Thyroid gland (tissue), 4 donors: ENCODE data around the gene TFPI. TPM values are rescaled to one million over a fixed set of nuclear protein-coding genes. Genes with fewer than 3 reads are reported as not detected.

ENCODE experiments used
- DNase-seq, 2 donors: peaks; one replicate each; pipeline ENCODE4 v3.0.0-alpha.2; 2019
- H3K27ac ChIP-seq, 3 donors: fragments of 200-600 bp; sonication (generic); 1 replicate in 2 of 3; 2 replicates in 1 of 3; pipeline ENCODE4 v1.5.1; 2016 to 2019; ENCODE audit warnings: mild to moderate bottlenecking in 1 of 3, moderate library complexity in 1 of 3
- H3K27me3 ChIP-seq: fragments of 200-600 bp; sonication (generic); one replicate; pipeline ENCODE4 v1.5.1; 2019
- H3K36me3 ChIP-seq, 2 donors: fragments of 200-600 bp; sonication (generic); one replicate each; pipeline ENCODE4 v1.5.1; 2016 to 2019
- H3K4me1 ChIP-seq, 2 donors: fragments of 200-600 bp; sonication (generic); one replicate each; pipeline ENCODE4 v1.5.1; 2017 to 2019
- H3K4me3 ChIP-seq, 3 donors: fragments of 200-600 bp; sonication (generic); replicated peaks in 1 of 3; 1 replicate in 2 of 3; 2 replicates in 1 of 3; pipeline ENCODE4 v1.5.1; 2016; ENCODE audit warnings: mild to moderate bottlenecking in 1 of 3
- H3K9me3 ChIP-seq: fragments of 200-600 bp; sonication (generic); one replicate; pipeline ENCODE4 v1.5.1; 2017
- POLR2A ChIP-seq, 2 donors: fragments of 450-650 bp; IDR thresholded peaks; one replicate each; pipeline ENCODE4 v1.6.1; 2017; ENCODE audit warnings: antibody characterized with exemption in 2 of 2, mild to moderate bottlenecking in 2 of 2, moderate library complexity in 1 of 2
- WGBS, 2 donors: methylation state at CpG; one replicate each; pipeline ENCODE4 v1.1.5; 2017; 5-methylcytosine and 5-hydroxymethylcytosine counted together
- intact Hi-C: fragments of 100-400 bp; cut with DNase I; formaldehyde crosslinking; loops from one replicate; pipeline ENCODE4 v1.15.1; 2023
- total RNA-seq, 4 donors: library from RNA; depleted of rRNA; stranded (reverse); fragments of >200 nt; gene quantifications; one replicate each; pipeline ENCODE4 v1.2.3, GENCODE V29; 2016
- TF ChIP-seq, protein P1 (sequence below), 6 experiments: fragments of 200-600 bp in 3 of 6; fragments of 450-650 bp in 3 of 6; sonication (generic) in 3 of 6; IDR thresholded peaks; one replicate each; pipeline ENCODE4 v1.5.1; 2016 to 2019; ENCODE audit warnings: antibody characterized with exemption in 6 of 6, mild to moderate bottlenecking in 2 of 6, inconsistent platforms in 1 of 6, moderate library complexity in 1 of 6

TFPI gene
- total RNA-seq, 4 donors from 2014 or later = 56.7 to 208 (median 144) TPM

DNA sequence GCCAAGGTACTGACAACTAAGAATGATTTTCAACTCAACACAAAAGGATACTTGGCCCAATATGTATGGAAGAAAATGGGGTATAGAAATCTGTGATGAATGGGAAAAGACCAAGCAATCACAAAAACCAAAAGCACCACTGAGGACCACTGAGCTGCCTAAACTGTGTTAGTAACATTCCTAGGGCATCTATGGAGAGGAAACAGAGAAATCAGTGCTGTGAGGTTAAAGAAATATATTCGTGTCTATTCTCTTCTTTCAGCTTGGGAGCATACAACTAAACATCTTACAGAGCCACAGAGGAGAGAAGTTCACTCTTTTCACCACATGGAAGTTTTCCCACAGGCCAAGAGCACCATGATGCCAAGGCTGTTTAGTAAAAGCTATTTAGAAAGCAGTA is 58.9 kb downstream of the TFPI start:
- Histone ChIP-seq H3K9me3 (no peaks in the 10 kb centered on the region), H3K4me3 (no peak overlapping the region), H3K27me3 (no peaks in the 10 kb centered on the region), H3K27ac (no peak overlapping the region), H3K36me3 (peaks cover 0 to 2% of the 10 kb centered on the region in 2 donors), H3K4me1 (no peaks in the 10 kb centered on the region)
- intact Hi-C loops = loop anchor here (10.0 kb wide), 1 partner anchor 349 kb away; no protein-coding TSS in a partner anchor
- no peak for TF ChIP-seq POLR2A (IDR thresholded peaks at IDR 0.05)
- TF ChIP-seq, protein P1, sequence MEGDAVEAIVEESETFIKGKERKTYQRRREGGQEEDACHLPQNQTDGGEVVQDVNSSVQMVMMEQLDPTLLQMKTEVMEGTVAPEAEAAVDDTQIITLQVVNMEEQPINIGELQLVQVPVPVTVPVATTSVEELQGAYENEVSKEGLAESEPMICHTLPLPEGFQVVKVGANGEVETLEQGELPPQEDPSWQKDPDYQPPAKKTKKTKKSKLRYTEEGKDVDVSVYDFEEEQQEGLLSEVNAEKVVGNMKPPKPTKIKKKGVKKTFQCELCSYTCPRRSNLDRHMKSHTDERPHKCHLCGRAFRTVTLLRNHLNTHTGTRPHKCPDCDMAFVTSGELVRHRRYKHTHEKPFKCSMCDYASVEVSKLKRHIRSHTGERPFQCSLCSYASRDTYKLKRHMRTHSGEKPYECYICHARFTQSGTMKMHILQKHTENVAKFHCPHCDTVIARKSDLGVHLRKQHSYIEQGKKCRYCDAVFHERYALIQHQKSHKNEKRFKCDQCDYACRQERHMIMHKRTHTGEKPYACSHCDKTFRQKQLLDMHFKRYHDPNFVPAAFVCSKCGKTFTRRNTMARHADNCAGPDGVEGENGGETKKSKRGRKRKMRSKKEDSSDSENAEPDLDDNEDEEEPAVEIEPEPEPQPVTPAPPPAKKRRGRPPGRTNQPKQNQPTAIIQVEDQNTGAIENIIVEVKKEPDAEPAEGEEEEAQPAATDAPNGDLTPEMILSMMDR (IDR thresholded peaks at IDR 0.05) = no peak
- WGBS, 2 donors = 54 to 61% methylated on average over 1 of the region's 1 CpG
- DNase-seq = no peak

DNA sequence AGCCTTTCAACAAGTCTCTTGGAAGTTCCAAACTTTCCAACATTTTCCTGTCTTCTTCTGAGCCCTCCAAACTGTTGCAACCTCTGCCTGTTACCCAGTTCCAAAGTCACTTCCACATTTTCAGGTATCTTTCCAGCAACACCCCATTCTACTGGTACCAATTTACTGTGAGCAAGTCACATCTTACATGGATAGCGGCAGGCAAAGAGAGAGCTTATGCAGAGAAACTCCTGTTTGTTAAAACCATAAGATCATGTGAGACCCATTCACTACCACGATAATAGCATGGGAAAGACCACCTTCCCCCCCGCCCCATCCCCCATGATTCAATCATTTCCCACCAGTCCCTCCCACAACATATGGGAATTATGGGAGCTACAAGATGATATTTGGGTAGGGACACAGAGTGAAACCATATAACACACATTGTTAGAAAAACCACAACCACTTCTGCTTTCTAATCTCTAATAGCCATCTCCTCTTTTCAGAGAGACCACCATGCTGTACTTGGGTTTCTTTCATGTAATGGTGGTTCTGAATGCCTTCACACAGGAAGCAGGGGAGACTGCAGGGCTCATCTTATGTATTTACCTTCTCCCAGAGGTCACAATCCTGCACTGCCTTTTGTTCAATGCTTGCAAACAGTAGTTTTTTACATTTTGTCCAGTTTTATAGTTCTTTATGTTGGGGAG is 60.2 kb downstream of the TFPI start:
- intact Hi-C loops = loop anchor here (10.0 kb wide), 1 partner anchor 351 kb away; no protein-coding TSS in a partner anchor
- no peaks in the 10 kb centered on the region for H3K4me1 ChIP-seq
- H3K27me3 ChIP-seq = no peaks in the 10 kb centered on the region
- no peaks in the 10 kb centered on the region for H3K9me3 ChIP-seq
- H3K36me3 ChIP-seq = peaks cover 0 to 2% of the 10 kb centered on the region in 2 donors
- H3K27ac ChIP-seq = no peak overlapping the region
- WGBS, 2 donors = 91 to 94% methylated on average over 3 of the region's 3 CpGs
- DNase-seq = no peak
- H3K4me3 ChIP-seq = no peak overlapping the region
- TF ChIP-seq, protein P1 (IDR thresholded peaks at IDR 0.05) = no peak
- TF ChIP-seq POLR2A (IDR thresholded peaks at IDR 0.05) = no peak

DNA sequence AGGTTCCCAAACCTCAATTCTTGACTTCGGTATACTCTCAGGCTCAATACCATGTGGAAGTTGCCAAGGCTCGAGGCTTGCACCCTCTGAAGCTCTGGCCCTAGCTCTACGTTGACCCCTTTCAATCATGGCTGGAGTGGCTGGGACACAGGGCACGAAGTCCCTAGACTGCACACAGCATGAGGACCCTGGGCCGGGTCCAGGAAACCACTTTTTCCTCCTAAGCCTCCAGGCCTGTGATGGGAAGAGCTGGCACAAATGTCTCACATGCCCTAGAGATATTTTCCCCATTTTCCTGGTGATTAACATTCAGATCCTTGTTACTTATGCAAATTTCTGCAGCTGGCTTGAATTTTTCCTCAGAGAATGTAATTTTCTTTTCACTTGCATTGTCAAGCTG is 61.1 kb downstream of the TFPI start:
- 82 to 86% methylated on average over 4 to 5 of the region's 5 CpGs for WGBS, 2 donors
- no peaks in the 10 kb centered on the region for H3K4me1 ChIP-seq
- H3K36me3 ChIP-seq = peaks cover 0 to 2% of the 10 kb centered on the region in 2 donors
- intact Hi-C loops = loop anchor here (10.0 kb wide), 1 partner anchor 352 kb away; no protein-coding TSS in a partner anchor
- no peak overlapping the region for H3K4me3 ChIP-seq
- no peak overlapping the region for H3K27ac ChIP-seq
- H3K27me3 ChIP-seq = no peaks in the 10 kb centered on the region
- DNase-seq = no peak
- no peaks in the 10 kb centered on the region for H3K9me3 ChIP-seq
- no peak for TF ChIP-seq POLR2A (IDR thresholded peaks at IDR 0.05)
- TF ChIP-seq, protein P1 (IDR thresholded peaks at IDR 0.05) = no peak

DNA sequence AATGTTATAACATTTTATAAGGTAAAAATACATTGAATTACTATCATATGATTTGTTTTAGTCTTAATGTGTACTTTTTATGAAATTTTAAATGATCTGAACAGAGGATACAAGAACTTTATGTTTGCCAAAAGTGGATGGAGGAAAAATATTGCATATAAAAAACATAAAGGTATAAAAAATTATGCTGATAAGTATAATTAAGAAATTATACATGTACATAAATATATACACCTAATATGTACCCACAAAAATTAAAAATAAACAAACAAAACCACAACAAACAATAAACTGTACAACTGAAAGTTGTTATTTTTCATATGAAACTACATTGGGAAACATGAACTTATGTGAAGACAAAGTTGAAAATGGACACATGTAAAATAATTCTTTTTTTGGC is 68.0 kb downstream of the TFPI start:
- Histone ChIP-seq H3K27ac (no peak overlapping the region), H3K36me3 (no peaks in the 10 kb centered on the region), H3K9me3 (no peaks in the 10 kb centered on the region), H3K27me3 (no peaks in the 10 kb centered on the region), H3K4me3 (no peak overlapping the region), H3K4me1 (no peaks in the 10 kb centered on the region)
- DNase-seq = no peak
- TF ChIP-seq, protein P1 (IDR thresholded peaks at IDR 0.05) = no peak
- no peak for TF ChIP-seq POLR2A (IDR thresholded peaks at IDR 0.05)
- intact Hi-C loops = no loop called here

DNA sequence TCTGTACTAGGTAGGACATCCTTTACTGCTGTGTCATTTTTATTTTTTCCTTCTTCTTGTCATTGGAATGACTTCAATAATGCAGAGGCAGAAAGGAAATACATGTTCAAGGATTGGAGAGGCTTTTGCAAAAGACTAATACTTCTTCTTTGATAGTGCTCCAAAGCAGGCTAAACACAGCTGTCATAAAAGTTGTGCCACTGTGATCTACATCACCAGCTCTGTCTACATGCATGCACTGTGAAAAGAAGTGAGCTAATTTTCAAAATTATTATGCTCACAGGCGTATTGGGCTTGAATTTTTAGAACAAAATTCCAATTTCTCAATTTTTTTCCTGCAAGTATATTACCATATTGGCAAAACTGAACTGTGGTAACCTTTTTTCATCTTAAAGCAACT is 68.7 kb downstream of the TFPI start:
- no peaks in the 10 kb centered on the region for H3K36me3 ChIP-seq
- H3K9me3 ChIP-seq = no peaks in the 10 kb centered on the region
- no peak overlapping the region for H3K4me3 ChIP-seq
- no peaks in the 10 kb centered on the region for H3K4me1 ChIP-seq
- intact Hi-C loops = no loop called here
- 84 to 94% methylated on average over 1 of the region's 1 CpG for WGBS, 2 donors
- TF ChIP-seq POLR2A (IDR thresholded peaks at IDR 0.05) = no peak
- TF ChIP-seq, protein P1 (IDR thresholded peaks at IDR 0.05) = no peak
- no peak overlapping the region for H3K27ac ChIP-seq
- no peaks in the 10 kb centered on the region for H3K27me3 ChIP-seq
- DNase-seq = no peak
